Measurements from ENCODE around the gene BICDL2. TPM values are rescaled to one million over a fixed set of nuclear protein-coding genes. Genes with fewer than 3 reads are reported as not detected.

BICDL2 gene
- total RNA-seq, 3 donors from 2014 or later = 31.5 to 50.1 TPM; not detected in 1

DNA sequence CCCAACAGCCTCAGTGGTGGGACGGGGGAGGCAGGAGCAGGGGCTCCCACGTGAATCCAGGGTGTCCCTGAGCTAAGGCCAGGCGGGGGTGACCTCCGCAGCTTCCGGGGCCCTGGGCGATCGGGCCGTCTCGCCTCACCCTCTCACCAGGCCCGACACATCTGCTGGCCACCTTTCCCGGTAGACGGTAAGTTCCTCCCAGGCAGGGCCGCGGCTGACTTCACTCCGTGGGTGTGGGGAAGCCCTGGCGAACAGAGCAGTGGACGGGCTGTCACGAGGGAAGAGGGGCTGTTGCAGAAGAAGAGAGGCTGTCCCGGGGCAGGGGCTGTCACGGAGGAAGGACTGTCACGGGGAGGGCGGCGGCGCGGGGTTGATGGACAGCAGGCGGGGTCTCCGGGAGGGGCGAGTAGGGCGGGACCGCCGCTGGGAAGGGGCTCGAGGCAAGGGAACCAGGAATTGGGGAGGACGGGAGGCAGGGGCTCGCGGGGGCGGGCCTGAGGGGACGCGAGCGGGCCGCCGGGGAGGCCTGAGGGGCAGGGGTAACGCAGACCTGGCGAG is 57.0 kb downstream of the BICDL2 start:
- H3K4me1 ChIP-seq = peaks cover 3 to 6% of the 10 kb centered on the region in 2 donors
- no peak overlapping the region for H3K27ac ChIP-seq
- intact Hi-C loops (cut with DNase I; ENCODE audit: low total_unique reads) = no loop called here
- no peaks in the 10 kb centered on the region for H3K9me3 ChIP-seq
- H3K27me3 ChIP-seq = no peaks in the 10 kb centered on the region
- DNase-seq (ENCODE audit: low spot score in 2 of 2) = no peak
- no peaks in the 10 kb centered on the region for H3K36me3 ChIP-seq
- no peak for TF ChIP-seq POLR2A (IDR thresholded peaks at IDR 0.05)
- TF ChIP-seq, protein P1, sequence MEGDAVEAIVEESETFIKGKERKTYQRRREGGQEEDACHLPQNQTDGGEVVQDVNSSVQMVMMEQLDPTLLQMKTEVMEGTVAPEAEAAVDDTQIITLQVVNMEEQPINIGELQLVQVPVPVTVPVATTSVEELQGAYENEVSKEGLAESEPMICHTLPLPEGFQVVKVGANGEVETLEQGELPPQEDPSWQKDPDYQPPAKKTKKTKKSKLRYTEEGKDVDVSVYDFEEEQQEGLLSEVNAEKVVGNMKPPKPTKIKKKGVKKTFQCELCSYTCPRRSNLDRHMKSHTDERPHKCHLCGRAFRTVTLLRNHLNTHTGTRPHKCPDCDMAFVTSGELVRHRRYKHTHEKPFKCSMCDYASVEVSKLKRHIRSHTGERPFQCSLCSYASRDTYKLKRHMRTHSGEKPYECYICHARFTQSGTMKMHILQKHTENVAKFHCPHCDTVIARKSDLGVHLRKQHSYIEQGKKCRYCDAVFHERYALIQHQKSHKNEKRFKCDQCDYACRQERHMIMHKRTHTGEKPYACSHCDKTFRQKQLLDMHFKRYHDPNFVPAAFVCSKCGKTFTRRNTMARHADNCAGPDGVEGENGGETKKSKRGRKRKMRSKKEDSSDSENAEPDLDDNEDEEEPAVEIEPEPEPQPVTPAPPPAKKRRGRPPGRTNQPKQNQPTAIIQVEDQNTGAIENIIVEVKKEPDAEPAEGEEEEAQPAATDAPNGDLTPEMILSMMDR (IDR thresholded peaks at IDR 0.05) = no peak
- no peak for TF ChIP-seq POLR2AphosphoS5 (IDR thresholded peaks at IDR 0.05)
- peak overlapping the region; percentile 73 to 83 (median 78) for H3K4me3 ChIP-seq

Other genes with a start within 250 kb of the BICDL2 start
- gene PRSS33, start 249.4 kb downstream of the BICDL2 start, total RNA-seq = not detected
- gene PRSS41, start 238.5 kb downstream of the BICDL2 start, total RNA-seq = not detected
- gene PRSS21, start 219.7 kb downstream of the BICDL2 start, total RNA-seq = 1 to 10 TPM in 2 of 3 donors, not detected in 1; 2.9 to 4.9 TPM
- 10 to 100 TPM in 2 of 3 donors, not detected in 1; 24.6 to 46.5 TPM for gene ZG16B, start 206.6 kb downstream of the BICDL2 start, total RNA-seq
- gene PRSS22, start 178.8 kb downstream of the BICDL2 start, total RNA-seq = 10 to 100 TPM in 2 of 3 donors, not detected in 1; 13.6 to 18.7 TPM
- 10 to 100 TPM; 36.0 to 49.2 (median 47.9) TPM for gene FLYWCH2, start 153.7 kb downstream of the BICDL2 start, total RNA-seq
- 10 to 100 TPM; 28.0 to 30.9 (median 28.2) TPM for gene FLYWCH1, start 125.0 kb downstream of the BICDL2 start, total RNA-seq
- gene KREMEN2, start 72.7 kb downstream of the BICDL2 start, total RNA-seq = under 1 TPM in 1 of 3 donors, not detected in 2; 0.33 TPM
- 1 to 10 TPM; 2.0 to 4.0 (median 3.7) TPM for gene PAQR4, start 67.6 kb downstream of the BICDL2 start, total RNA-seq
- 1 to 10 TPM in 1 of 3 donors, under 1 TPM in 2; 0.66 to 1.4 (median 0.73) TPM for gene PKMYT1, start 56.5 kb downstream of the BICDL2 start, total RNA-seq
- gene CLDN9, start 24.0 kb downstream of the BICDL2 start, total RNA-seq = under 1 TPM in 1 of 3 donors, not detected in 2; 0.15 TPM
- gene CLDN6, start 18.8 kb downstream of the BICDL2 start, total RNA-seq = not detected
- 10 to 100 TPM in 2 of 3 donors, 1 to 10 TPM in 1; 6.9 to 74.1 (median 36.7) TPM for gene TNFRSF12A, start 16.6 kb downstream of the BICDL2 start, total RNA-seq
- gene HCFC1R1, start 13.0 kb downstream of the BICDL2 start, total RNA-seq = 10 to 100 TPM in 2 of 3 donors, 1 to 10 TPM in 1; 8.8 to 26.5 (median 17.3) TPM
- gene THOC6, start 12.9 kb downstream of the BICDL2 start, total RNA-seq = 10 to 100 TPM; 15.5 to 26.1 (median 18.4) TPM
- 1 to 10 TPM in 1 of 3 donors, under 1 TPM in 2; 0.59 to 1.1 (median 0.98) TPM for gene MMP25, start 9.6 kb upstream of the BICDL2 start, total RNA-seq
- gene IL32, start 28.7 kb upstream of the BICDL2 start, total RNA-seq = 10 to 100 TPM in 2 of 3 donors, 1 to 10 TPM in 1; 9.1 to 17.0 (median 12.0) TPM
- not detected for gene ZSCAN10, start 62.4 kb upstream of the BICDL2 start, total RNA-seq
- gene ZNF205, start 75.6 kb upstream of the BICDL2 start, total RNA-seq = 10 to 100 TPM; 12.5 to 18.9 (median 13.4) TPM
- 1 to 10 TPM; 4.0 to 5.6 (median 5.6) TPM for gene ZNF213, start 98.1 kb upstream of the BICDL2 start, total RNA-seq
- gene OR1F1, start 151.3 kb upstream of the BICDL2 start, total RNA-seq = not detected
- 10 to 100 TPM in 1 of 3 donors, 1 to 10 TPM in 2; 3.5 to 11.1 (median 9.2) TPM for gene ZNF200, start 198.2 kb upstream of the BICDL2 start, total RNA-seq
- 1 to 10 TPM in 2 of 3 donors, under 1 TPM in 1; 0.66 to 5.6 (median 1.8) TPM for gene MEFV, start 219.7 kb upstream of the BICDL2 start, total RNA-seq
- 10 to 100 TPM; 38.2 to 55.8 (median 47.9) TPM for gene ZNF263, start 246.5 kb upstream of the BICDL2 start, total RNA-seq

Measured in breast epithelium (tissue), 4 donors.